Measurements from ENCODE around the gene ZC3H18. TPM values are rescaled to one million over a fixed set of nuclear protein-coding genes. Genes with fewer than 3 reads are reported as not detected.

Gene ZC3H18
- total and polyA plus RNA-seq, 2 of the 4 experiments (the other 2 are of a cell fraction), result 3.4 to 21.3 TPM

DNA sequence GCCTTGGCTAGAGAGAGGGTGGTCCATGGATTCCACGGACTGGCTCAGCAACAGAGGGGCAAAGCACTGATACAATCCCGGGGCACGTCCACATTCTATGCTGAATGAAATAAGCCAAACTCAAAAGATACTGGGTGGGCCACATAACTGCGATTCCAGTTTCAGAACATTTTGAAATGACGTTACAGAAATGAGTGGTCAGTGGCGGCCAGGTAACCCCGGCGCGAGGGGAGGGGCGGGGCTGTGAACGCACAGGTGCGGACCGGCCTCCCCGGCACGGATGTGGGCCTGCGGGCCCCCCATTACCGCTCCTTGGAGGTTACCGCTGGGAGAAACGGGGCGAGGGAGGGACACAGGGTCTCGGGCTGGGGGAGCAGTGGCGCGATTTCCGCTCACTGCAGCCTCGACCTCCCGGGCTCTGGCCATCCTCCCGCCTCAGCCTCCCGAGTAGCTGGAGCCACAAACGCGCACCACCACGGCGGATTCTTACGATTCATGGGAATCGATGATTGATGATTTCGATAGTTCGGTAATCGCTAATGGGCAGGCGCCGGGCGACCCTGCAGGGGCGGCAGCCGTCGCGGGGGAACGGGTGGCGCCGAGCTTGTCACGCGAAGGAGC, 92.1 kb downstream of the ZC3H18 start:
- Histone ChIP-seq H3K27ac (ENCODE audit: insufficient read depth, low read length) (no peak overlapping the region; the same call in 1 of the 2 replicates), H3K9me1 (ENCODE audit: insufficient read depth, low read length) (no peaks in the 10 kb centered on the region), H2BK5ac (ENCODE audit: low read depth, low read length, poor library complexity, severe bottlenecking) (peak overlapping the region; percentile 55), H4K91ac (ENCODE audit: insufficient read depth, low read depth, low read length) (no peak overlapping the region), H3K4me3 (ENCODE audit: insufficient read depth, low read depth, low read length) (peak overlapping the region; percentile 80), H4K20me1 (ENCODE audit: insufficient read depth, low read length) (0 out of 2 replicates have a peak, but pooled peaks cover 5% of the 10 kb centered on the region), H3K27me3 (ENCODE audit: control insufficient read depth, insufficient read depth, low read length) (no peaks in the 10 kb centered on the region), H3K79me1 (ENCODE audit: low read depth in 1 of 2, low read length in 2 of 2) (peaks cover 16 to 41% of the 10 kb centered on the region in 2 experiments), H3K56ac (ENCODE audit: extremely low read depth, insufficient read depth, low read length) (no peak overlapping the region), H2AK5ac (ENCODE audit: low read depth, low read length) (peak overlapping the region; percentile 57; the same call in 1 of the 2 replicates), H3K36me3 (ENCODE audit: control insufficient read depth, insufficient read depth, low read length) (no peaks in the 10 kb centered on the region; the same call in 1 of the 2 replicates), H2BK20ac (ENCODE audit: low read depth, low read length) (no peak overlapping the region), H3K14ac (replicated peaks; ENCODE audit: low read depth, low read length) (peak overlapping the region; percentile 69), H3K23ac (ENCODE audit: low read depth, low read length) (peak overlapping the region; percentile 54; the same call in 1 of the 2 replicates), H2BK120ac (ENCODE audit: low read depth, low read length) (no peak overlapping the region), H4K5ac (ENCODE audit: low read depth, low read length) (no peak overlapping the region), H2BK15ac (ENCODE audit: low read depth, low read length) (no peak overlapping the region), H3K9me3 (ENCODE audit: control insufficient read depth, insufficient read depth, low read length) (no peaks in the 10 kb centered on the region), H3K18ac (ENCODE audit: low read depth, low read length) (no peak overlapping the region), H4K8ac (ENCODE audit: low read depth in 2 of 2, low read length in 2 of 2) (peak overlapping the region in 1 of 2 experiments; percentile 67; a peak in 1 of 4 replicates), H3K4ac (ENCODE audit: low read depth, low read length) (peak overlapping the region; percentile 54; the same call in 1 of the 2 replicates), H3K4me1 (ENCODE audit: control insufficient read depth, insufficient read depth, low read length) (no peaks in the 10 kb centered on the region), H2AK9ac (replicated peaks; ENCODE audit: low read depth, low read length, poor library complexity) (peak overlapping the region; percentile 95), H3K4me2 (ENCODE audit: low read depth, low read length) (peak overlapping the region; percentile 88), H3K9ac (ENCODE audit: low read depth, low read length) (peak overlapping the region; percentile 63), H2AFZ (replicated peaks; ENCODE audit: low read length, poor library complexity) (peak overlapping the region; percentile 99)
- CTCF ChIA-PET, result interaction anchor here (1.4 kb wide), 1 partner anchor 10 kb away, joined by 4 read pairs; no protein-coding TSS in a partner anchor
- dilution Hi-C loops (cut with HindIII; ENCODE audit: low sequenced_read_pairs, unreplicated experiment), result no loop called here
- no peak for ATAC-seq (ENCODE audit: low read depth)
- WGBS, 2 experiments (ENCODE audit: extremely low coverage in 2 of 2, insufficient read length in 1 of 2), result 2% methylated on average over 29 of the region's 49 CpGs; no CpG with 5 or more reads in 1 of the 2 experiments
- POLR2A ChIA-PET (ENCODE audit: unreplicated experiment), result no interaction called here
- intact Hi-C loops (cut with micrococcal nuclease), result no loop called here
- TSS peak; percentile 75 for BruUV-seq (replicated peaks)
- no peak for DNase-seq
- in situ Hi-C loops (cut with MboI; ENCODE audit: low sequenced_read_pairs), result no loop called here
- TF ChIP-seq SMC3 (IDR thresholded peaks at IDR 0.05; ENCODE audit: low read depth, low read length) (no peak), CEBPB (IDR thresholded peaks at IDR 0.05; ENCODE audit: low read depth, low read length) (no peak), MAFK (IDR thresholded peaks at IDR 0.05; ENCODE audit: low read depth, low read length) (no peak), RFX5 (IDR thresholded peaks at IDR 0.05; ENCODE audit: low read depth, low read length) (no peak), MXI1 (IDR thresholded peaks at IDR 0.05; ENCODE audit: borderline replicate concordance, low read depth, low read length) (no peak), FOS (IDR thresholded peaks at IDR 0.05; ENCODE audit: low read depth, low read length) (no peak), RAD21 (IDR thresholded peaks at IDR 0.05; ENCODE audit: low read length) (no peak), RCOR1 (IDR thresholded peaks at IDR 0.05; ENCODE audit: insufficient replicate concordance, low read length) (no peak), NFE2L2 (IDR thresholded peaks at IDR 0.05; ENCODE audit: low read depth, low read length) (no peak), POLR2A (IDR thresholded peaks at IDR 0.05; ENCODE audit: low read depth, low read length) (no peak), BHLHE40 (IDR thresholded peaks at IDR 0.05; ENCODE audit: low read depth, low read length) (no peak), CHD1 (IDR thresholded peaks at IDR 0.05; ENCODE audit: low read depth, low read length) (no peak)
- TF ChIP-seq, protein P1, sequence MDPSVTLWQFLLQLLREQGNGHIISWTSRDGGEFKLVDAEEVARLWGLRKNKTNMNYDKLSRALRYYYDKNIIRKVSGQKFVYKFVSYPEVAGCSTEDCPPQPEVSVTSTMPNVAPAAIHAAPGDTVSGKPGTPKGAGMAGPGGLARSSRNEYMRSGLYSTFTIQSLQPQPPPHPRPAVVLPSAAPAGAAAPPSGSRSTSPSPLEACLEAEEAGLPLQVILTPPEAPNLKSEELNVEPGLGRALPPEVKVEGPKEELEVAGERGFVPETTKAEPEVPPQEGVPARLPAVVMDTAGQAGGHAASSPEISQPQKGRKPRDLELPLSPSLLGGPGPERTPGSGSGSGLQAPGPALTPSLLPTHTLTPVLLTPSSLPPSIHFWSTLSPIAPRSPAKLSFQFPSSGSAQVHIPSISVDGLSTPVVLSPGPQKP (IDR thresholded peaks at IDR 0.05; ENCODE audit: borderline replicate concordance, low read depth, low read length), result no peak
- TF ChIP-seq, protein P2, sequence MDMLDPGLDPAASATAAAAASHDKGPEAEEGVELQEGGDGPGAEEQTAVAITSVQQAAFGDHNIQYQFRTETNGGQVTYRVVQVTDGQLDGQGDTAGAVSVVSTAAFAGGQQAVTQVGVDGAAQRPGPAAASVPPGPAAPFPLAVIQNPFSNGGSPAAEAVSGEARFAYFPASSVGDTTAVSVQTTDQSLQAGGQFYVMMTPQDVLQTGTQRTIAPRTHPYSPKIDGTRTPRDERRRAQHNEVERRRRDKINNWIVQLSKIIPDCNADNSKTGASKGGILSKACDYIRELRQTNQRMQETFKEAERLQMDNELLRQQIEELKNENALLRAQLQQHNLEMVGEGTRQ (IDR thresholded peaks at IDR 0.05; ENCODE audit: low read depth, low read length), result no peak
- TF ChIP-seq, protein P3, sequence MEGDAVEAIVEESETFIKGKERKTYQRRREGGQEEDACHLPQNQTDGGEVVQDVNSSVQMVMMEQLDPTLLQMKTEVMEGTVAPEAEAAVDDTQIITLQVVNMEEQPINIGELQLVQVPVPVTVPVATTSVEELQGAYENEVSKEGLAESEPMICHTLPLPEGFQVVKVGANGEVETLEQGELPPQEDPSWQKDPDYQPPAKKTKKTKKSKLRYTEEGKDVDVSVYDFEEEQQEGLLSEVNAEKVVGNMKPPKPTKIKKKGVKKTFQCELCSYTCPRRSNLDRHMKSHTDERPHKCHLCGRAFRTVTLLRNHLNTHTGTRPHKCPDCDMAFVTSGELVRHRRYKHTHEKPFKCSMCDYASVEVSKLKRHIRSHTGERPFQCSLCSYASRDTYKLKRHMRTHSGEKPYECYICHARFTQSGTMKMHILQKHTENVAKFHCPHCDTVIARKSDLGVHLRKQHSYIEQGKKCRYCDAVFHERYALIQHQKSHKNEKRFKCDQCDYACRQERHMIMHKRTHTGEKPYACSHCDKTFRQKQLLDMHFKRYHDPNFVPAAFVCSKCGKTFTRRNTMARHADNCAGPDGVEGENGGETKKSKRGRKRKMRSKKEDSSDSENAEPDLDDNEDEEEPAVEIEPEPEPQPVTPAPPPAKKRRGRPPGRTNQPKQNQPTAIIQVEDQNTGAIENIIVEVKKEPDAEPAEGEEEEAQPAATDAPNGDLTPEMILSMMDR (conservative IDR thresholded peaks at IDR 0.05; ENCODE audit: low read depth, low read length), result no peak
